GM12878 (cell line): ENCODE data around the gene GPR152. TPM values are rescaled to one million over a fixed set of nuclear protein-coding genes. Genes with fewer than 3 reads are reported as not detected.

Experiments
- BACH1 ChIP-seq: fragments of 450-650 bp; IDR thresholded peaks from 2 replicates; pipeline ENCODE4 v1.6.1; 2017; ENCODE audit warnings: mild to moderate bottlenecking, borderline replicate concordance
- CHD1 ChIP-seq: IDR thresholded peaks from 2 replicates; pipeline ENCODE4 v1.6.1; 2012; ENCODE audit warnings: low read depth, low read length, improper control_type of control experiment
- LARP7 ChIP-seq: fragments of 450-650 bp; IDR thresholded peaks from 2 replicates; pipeline ENCODE4 v1.6.1; 2017; ENCODE audit warnings: mild to moderate bottlenecking
- PAX5 ChIP-seq: IDR thresholded peaks from 2 replicates; pipeline ENCODE4 v1.6.1; 2011; ENCODE audit warnings: low read depth, low read length, borderline replicate concordance
- TCF3 ChIP-seq: IDR thresholded peaks from 2 replicates; pipeline ENCODE4 v1.6.1; 2012; ENCODE audit warnings: low read depth, mild to moderate bottlenecking, low read length, borderline replicate concordance; ENCODE audit not compliant: insufficient read depth
- polyA plus RNA-seq, 11 experiments: library from polyadenylated mRNA; depleted of rRNA in 4 of 11; unstranded in 6 of 11; stranded (reverse) in 5 of 11; fragments of >200 nt; fragmentation: Nextera tagmentation in 4 of 11; fragmentation: Illumina TruSeq in 1 of 11; extraction: Ambion mirVana in 4 of 11; extraction: Trizol in 1 of 11; gene quantifications; 1 replicate in 1 of 11; 2 replicates in 10 of 11; pipeline versions ENCODE4 v1.2.1 to v1.2.3, GENCODE V29; 2011 to 2016; ENCODE audit warnings: inconsistent platforms in 2 of 11, missing spikeins in 2 of 11, low read depth in 1 of 11
- total RNA-seq, 4 experiments: library from RNA; depleted of rRNA in 3 of 4; stranded (reverse); fragments of >200 nt in 3 of 4; fragmentation: Illumina TruSeq in 1 of 4; extraction: Trizol in 1 of 4; gene quantifications; 2 replicates each; pipeline versions ENCODE4 v1.2.1 to v1.2.3, GENCODE V29; 2013 to 2021
- TF ChIP-seq, protein P1 (sequence below), 3 experiments: IDR thresholded peaks in 2 of 3; conservative IDR thresholded peaks in 1 of 3; 2 replicates each; pipeline ENCODE4 v1.5.1; 2011; ENCODE audit warnings: low read depth in 3 of 3, low read length in 3 of 3, mild to moderate bottlenecking in 3 of 3, control low read depth in 2 of 3, moderate library complexity in 2 of 3, inconsistent platforms in 1 of 3, mixed read lengths in 1 of 3; ENCODE audit not compliant: control insufficient read depth in 2 of 3, insufficient read depth in 1 of 3; ENCODE audit errors: extremely low read depth in 1 of 3
- TF ChIP-seq, protein P2 (sequence below): fragments of 450-650 bp; IDR thresholded peaks from 2 replicates; pipeline ENCODE4 v1.6.1; 2016; ENCODE audit warnings: mild to moderate bottlenecking

The GPR152 gene
- total and polyA plus RNA-seq, 10 of the 15 experiments (the other 5 are each of a cell fraction or from before 2014, with no cell fraction given): not detected

GRCh38 chr11:67438158-67438902, 14.2 kb downstream of the GPR152 start (continued):
- peak; percentile 32; the same call in 1 of the 2 replicates for TF ChIP-seq LARP7
- TF ChIP-seq, protein P1, sequence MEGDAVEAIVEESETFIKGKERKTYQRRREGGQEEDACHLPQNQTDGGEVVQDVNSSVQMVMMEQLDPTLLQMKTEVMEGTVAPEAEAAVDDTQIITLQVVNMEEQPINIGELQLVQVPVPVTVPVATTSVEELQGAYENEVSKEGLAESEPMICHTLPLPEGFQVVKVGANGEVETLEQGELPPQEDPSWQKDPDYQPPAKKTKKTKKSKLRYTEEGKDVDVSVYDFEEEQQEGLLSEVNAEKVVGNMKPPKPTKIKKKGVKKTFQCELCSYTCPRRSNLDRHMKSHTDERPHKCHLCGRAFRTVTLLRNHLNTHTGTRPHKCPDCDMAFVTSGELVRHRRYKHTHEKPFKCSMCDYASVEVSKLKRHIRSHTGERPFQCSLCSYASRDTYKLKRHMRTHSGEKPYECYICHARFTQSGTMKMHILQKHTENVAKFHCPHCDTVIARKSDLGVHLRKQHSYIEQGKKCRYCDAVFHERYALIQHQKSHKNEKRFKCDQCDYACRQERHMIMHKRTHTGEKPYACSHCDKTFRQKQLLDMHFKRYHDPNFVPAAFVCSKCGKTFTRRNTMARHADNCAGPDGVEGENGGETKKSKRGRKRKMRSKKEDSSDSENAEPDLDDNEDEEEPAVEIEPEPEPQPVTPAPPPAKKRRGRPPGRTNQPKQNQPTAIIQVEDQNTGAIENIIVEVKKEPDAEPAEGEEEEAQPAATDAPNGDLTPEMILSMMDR (IDR thresholded peaks at IDR 0.05 in 2 of 3, conservative IDR thresholded peaks at IDR 0.05 in 1 of 3; ENCODE audit: control insufficient read depth in 2 of 3, extremely low read depth in 1 of 3, insufficient read depth in 1 of 3, low read depth in 3 of 3, low read length in 3 of 3): peak in 1 of 3 experiments; percentile 28; a peak in 1 of 6 replicates
- 0 out of 2 replicates have a peak, but pooled peaks have one; percentile 18 for TF ChIP-seq TCF3
- no peak for TF ChIP-seq PAX5
- peak; percentile 37; the same call in 1 of the 2 replicates for TF ChIP-seq CHD1
- peak; percentile 7; the same call in 1 of the 2 replicates for TF ChIP-seq BACH1
- TF ChIP-seq, protein P2, sequence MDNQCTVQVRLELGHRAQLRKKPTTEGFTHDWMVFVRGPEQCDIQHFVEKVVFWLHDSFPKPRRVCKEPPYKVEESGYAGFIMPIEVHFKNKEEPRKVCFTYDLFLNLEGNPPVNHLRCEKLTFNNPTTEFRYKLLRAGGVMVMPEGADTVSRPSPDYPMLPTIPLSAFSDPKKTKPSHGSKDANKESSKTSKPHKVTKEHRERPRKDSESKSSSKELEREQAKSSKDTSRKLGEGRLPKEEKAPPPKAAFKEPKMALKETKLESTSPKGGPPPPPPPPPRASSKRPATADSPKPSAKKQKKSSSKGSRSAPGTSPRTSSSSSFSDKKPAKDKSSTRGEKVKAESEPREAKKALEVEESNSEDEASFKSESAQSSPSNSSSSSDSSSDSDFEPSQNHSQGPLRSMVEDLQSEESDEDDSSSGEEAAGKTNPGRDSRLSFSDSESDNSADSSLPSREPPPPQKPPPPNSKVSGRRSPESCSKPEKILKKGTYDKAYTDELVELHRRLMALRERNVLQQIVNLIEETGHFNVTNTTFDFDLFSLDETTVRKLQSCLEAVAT: peak; percentile 57
